GM19240 (cell line): Measurements from ENCODE around the gene C9orf152.
"Not testable (repeated sequence)": the region's sequence is repeated elsewhere in the genome, so short reads cannot be mapped to it uniquely, and the experiment has no call there.

Source experiments
- DNase-seq: peaks from one replicate; pipeline ENCODE4 v3.0.0; 2011; ENCODE audit warnings: low spot score; ENCODE audit not compliant: insufficient read length

The C9orf152 gene

DNA sequence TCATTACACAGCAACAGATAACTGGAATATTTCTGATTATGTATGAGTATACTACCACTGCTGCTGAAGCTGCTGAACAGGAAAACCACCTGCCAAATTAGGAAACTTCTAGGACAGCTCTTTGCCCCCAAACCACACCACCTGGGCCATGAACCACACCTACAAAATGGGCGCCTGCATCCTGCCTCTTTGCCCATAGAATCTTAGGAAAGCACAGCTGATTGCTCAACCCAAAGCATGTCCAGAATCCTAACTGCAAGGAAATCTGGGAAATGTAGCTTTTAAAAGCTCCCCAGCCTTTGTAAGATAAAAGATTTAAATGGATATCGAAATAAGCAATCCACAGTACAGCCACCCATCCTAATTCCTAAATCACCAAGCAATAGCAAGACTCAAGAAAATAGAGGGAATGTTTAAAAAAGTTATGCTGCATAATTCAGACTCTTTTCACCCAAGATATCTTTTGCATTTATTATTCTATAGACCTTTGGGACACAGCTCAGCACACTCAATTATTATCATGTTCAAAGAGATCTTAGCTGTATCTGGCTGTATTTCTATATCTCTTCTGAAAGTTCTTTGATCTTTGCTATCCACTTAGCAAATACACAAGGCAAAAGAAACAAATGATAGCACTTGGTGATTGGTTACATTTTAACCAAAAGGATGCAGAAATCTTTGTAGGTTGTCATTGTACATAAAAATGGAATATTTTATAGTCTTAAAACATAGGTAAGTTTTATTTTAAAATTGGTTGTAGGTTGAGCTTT is 6.8 kb upstream of the C9orf152 start:
- DNase-seq, result no peak

DNA sequence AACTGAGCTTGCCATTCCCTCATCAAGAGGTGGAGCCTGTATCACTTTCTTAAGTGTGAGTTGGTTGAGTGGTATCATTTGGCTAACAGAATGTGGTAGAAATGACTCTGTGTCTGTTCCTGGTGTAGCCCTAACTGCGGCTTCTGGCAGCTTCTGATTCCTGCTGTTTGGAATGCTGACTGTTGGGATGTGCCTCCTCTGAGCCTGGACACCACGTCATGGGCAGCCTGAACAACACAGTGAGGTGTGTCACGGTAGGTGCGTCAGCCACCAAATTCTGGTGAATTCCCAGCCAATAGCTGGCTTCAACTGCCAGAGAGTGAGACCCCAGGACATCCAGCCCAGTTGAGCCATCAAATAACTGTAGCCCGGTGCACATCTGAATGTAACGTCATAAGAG is 6.1 kb upstream of the C9orf152 start:
- no peak for DNase-seq

DNA sequence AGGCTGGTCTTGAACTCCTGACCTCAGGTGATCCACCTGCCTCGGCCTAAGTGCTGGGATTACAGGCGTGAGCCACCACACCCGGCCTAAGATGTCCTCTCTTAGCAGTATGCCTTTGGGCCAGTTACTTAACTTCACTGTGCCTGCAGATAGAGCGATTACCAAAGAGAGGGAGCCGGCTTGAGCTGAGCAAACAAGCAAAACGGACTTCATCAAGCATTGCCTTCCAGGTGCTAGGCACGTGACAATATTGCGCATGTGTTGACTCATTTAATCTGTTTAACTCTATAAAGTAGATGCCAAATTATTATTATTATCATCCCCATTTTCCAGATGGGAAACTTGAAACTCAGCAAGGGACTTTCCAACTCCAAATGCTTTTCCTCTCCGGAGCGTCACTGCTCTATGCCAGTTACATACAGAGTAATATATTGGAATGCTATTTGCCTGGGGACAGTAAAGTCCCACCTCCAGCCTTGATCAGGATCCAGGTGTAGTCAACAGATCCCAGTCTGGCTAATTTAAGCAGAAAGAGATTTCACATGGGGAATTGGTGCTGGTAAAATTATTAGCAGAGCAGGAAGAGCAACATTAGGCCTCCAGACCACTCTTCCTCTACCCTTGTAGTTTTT is 5.6 kb upstream of the C9orf152 start:
- no peak for DNase-seq

DNA sequence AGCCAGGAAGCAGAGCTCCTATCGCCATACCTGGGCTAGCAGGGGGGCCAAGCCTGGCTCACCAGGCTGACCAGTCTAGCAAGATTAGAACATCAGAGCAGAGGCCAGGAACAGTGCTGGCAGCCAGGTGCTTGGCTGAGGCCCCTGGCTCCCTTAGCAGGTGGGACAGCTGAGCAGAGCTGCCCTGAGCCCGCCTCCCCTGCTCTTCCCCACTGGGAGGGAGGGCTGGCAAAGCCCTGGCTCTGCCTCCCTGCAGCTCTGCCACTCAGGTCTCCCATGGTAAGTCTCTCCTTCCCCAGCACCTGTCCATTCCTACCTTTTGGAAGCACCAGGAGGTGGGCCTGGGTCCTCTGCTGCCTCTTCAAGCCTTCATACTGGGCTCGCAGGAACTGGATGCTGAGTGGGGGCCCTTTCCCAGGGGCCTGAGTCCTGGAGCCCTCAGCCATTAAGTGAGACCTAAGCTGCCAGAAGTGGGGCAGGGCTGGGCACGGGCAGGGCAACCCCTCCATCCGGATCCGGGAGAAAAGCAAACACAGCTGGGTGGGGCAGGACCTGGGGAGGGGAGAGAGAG is 803 bp downstream of the C9orf152 start:
- no peak for DNase-seq

DNA sequence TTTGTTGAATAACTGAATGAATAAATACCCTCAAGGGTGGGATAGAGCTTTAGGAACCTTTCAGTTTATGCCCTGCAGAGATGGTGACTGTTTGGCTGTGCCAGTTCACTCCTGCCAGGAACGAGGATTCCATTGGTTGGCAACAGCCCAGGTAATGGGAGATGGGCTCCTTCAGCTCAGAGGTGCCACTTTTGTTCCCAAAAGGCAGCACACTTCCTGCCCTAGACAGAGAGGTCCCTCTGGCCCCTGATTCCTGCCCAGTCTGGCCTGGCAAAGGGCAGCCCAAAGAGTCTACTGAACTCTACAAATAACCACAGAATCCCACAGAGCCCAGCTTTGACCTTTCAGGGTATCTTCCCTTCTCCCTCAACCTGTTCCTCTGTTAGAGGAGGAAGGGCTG is 1.6 kb downstream of the C9orf152 start:
- no peak for DNase-seq

DNA sequence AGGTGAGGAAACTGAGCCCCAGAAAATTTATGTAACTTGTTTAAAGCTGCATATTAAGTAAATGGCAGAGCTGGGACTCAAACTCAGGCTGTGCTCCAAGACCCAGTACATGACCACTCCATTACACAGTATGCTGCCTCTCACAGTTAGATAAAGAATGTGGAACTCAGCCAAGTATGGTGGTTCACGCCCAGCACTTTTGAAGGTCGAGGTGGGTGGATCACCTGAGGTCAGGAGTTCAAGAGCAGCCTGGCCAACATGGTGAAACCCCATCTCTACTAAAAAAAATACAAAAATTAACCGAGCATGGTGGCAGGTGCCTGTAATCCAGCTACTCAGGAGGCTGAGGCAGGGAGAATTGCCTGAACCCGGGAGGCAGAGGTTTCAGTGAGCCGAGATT is 2.3 kb downstream of the C9orf152 start:
- DNase-seq, result not testable (repeated sequence)

DNA sequence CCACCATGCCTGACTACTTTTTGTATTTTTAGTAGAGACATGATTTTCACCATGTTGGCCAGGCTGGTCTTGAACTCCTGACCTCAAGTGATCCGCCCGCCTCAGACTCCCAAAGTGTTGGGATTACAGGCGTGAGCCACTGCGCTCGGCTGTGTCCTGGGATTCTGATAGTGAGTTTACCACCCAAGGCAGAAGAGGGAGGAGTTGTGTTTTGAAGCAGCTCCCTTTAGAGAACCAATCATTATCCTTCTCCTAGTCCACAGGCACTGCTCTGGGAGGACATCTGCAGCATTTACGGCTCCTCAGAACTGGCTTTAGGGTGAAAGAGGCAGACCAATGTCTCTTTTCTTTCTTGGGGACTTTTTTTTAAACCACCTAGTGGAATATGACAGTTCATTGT is 5.7 kb downstream of the C9orf152 start:
- DNase-seq, result no peak

DNA sequence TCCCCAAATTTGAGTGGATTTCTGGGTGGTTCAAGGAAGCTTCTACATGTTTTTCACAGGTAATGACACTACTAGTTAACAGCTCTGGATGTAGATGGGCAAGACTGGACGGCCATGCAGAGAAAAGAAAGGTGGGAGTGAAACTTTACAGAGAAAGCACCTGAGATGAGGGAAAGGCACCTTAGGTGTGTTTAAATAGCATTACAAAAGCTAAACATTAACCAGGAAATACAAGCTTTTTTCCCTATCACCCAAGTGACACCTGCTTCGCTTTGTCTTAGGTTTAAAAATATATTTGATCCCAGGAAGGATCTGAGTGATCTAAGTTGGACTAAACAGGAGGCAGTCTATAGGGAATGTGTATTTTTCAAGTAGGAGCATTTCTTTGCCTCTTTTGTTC is 8.3 kb downstream of the C9orf152 start:
- no peak for DNase-seq

DNA sequence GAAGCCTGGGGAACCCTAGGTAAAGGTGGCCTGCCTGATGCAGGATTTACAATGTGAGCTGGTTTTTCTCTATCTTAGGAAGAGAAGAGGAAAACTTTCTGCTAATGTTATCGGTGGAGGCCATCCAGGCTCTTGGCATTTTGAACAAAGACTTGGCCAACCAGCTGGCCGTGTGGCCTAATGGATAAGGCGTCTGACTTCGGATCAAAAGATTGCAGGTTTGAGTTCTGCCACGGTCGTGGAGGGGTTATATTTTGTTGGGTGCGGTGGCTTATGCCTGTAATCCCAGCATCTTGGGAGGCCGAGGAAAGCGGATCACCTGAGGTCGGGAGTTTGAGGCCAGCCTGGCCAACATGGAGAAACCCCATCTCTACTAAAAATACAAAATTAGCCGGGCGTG is 9.6 kb downstream of the C9orf152 start:
- DNase-seq, result no peak

DNA sequence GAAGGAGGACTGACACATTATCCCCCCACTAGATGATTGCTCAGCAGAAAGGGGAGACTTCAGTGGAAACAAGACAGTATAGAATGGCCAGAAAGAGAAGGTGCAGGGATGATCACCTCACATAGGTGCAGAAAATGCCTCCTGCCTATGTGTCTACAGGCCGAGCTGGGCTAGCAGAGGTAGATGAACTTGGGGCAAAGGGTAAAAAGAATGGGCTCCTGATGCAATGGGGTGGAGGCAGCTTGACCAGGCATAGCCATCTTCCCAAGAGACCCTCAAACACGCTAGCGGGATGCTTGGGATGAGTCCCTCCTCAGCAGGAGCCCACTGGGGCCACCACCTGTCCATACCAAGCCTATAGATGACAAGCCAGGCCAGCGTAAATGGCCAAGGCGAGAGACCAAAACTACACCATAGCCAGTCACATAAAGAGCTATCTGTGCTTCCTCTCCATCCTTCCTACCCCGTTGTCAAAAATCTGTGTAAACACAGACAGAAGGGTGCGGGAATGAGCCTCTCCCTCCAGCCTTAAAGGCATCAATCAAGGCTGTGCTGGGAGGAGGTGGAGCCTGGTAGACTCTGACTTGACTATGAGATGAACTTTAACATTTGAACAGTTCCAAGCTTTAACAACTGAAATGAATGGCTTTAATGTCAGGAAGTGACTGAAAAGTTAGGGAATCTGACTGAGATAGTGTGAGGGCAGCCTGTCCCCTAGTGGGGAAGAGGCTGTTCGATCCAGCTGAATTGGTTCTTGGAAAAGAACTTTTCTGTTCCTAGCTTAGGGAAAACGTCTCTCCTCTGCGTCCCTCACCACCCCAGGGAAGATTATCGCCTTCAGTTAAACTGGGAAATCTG is 10.4 kb downstream of the C9orf152 start:
- DNase-seq, result no peak

DNA sequence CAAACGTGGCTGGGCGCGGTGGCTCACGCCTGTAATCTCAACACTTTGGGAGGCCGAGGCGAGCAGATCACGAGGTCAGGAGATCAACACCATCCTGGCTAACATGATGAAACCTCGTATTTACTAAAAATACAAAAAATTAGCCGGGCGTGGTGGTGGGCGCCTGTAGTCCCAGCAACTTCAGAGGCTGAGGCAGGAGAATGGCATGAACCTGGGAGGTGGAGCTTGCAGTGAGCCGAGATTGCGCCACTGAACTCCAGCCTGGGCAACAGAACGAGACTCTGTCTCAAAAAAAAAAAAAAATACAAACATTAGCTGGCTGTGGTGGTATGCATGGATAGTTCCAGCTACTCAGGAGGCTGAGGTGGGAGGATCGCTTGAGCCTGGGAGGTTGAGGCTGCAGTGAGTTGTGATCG is 11.9 kb downstream of the C9orf152 start:
- DNase-seq, result not testable (repeated sequence)

DNA sequence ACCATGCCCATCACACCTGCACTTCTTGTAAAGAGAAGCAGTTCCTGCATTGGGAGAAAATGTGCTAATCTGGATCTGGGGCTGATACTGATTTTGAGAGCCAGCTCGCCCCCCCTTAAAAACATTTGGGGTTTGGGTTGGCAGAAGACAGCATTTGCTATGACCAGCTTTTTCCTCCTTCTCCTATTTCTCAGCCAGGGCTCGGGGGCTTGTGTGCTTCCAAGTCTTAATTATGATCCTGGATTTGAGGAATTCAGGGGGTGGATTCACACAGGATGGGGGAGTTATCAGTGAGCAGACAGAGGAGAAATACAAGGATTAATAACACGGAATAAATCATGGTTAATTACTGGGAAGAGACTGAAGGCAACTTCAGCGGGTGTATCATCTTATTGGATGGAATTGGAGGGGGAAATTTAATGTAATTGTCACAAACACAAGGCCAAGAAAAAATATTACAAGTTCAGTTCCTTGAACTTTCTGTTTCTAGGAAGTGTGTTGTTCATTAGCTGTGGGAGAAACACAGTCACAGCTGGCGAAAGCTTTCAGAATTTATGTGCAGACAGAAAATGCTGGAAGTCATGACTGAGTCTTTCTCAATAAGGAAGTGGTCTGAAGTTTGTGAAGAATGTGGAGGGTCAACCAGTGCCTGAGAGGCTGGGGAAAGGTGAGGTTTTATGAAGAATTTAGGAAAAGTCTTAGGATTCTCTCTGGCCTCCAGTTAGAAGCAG is 15.3 kb downstream of the C9orf152 start:
- DNase-seq, result no peak

DNA sequence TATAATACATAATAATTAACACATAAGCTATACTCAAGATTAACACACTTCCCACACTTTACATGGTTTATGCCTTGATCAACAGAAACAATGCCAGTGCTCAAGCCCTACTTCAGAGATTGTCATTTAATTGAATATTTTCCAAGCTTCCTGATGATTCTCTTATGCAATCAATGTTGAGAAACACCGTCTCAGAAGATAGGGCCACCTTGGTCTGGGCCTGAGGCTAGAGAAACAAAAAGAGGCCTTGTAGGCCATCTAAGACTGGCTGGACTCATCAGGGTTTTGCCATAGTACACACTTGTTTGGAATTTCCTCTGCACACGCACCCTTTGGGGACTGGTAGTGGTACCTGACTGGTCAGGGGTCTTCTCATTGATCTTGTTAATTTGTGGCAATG is 16.3 kb downstream of the C9orf152 start:
- DNase-seq, result no peak

DNA sequence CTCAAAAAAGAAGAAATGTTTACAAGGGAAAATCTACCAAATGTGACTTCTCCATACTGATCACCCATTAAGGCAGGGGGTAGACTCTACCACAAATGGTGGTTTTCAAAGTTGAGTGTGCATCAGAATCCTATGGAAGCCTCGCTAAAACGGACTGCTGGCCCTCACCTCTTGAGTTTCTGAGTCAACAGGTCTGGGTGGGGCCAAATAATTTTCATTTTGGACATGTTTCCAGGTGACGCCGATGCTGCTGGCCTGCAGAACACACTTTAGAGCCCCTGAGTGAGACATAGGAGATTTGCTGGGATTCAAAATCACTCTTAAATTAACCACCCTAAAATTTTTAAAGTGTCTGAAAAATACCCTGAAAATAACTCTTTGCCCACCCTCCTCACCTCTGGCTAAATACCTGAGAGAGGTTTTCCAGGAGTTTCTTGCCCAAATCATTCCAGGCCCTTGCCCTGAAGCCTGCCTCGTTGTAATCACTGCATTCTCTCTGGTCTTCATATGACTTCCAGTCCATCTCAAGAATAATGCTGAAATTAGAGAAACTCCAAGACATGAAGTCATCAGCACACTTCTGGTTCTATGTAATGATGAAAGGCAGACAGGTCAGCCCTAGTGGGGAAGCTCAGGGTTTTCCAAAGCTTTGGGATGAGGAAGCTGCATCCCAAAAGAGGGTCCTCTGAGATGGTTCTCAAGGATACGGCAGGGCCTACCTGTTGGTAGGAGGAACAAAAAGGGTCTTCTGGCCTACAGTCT is 18.2 kb downstream of the C9orf152 start:
- no peak for DNase-seq

DNA sequence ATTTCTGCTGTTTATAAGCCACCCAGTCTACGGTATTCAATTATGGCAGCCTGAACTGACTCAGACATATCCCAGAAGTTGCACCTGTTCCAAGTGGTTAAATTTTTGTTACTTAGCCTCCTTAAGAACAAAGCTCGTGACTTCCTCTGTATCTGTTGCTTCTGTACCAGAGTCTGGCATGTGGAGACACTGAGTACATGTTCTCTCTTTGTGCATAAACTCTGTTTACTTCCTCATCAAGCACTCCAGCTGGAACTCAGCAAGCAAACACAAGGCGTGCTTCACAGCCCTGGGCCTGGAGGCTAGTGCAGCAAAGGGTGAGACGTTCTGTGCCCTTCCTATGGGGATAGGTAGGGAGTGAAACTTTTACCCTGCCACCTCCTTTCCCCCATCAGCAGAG is 19.0 kb downstream of the C9orf152 start:
- no peak for DNase-seq

DNA sequence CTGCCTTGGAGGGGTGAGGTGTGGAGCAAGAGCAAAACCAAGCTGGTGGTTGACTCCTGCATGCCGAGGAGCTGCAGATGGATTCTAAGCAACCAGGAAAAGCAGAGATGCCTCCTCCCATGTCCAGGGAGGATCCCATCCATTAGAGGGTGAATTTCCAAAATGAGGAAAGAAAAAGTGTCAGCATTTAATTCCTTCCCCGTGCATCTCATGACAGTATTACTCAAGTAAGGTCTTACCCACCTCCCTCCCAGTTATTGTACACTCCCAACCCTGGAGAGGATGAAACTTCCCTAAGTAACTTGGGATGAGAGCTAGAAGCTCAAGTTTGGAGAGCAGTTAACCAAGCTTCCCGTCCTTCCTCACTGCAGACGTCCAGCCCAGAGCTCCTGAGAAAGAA is 19.9 kb downstream of the C9orf152 start:
- no peak for DNase-seq

DNA sequence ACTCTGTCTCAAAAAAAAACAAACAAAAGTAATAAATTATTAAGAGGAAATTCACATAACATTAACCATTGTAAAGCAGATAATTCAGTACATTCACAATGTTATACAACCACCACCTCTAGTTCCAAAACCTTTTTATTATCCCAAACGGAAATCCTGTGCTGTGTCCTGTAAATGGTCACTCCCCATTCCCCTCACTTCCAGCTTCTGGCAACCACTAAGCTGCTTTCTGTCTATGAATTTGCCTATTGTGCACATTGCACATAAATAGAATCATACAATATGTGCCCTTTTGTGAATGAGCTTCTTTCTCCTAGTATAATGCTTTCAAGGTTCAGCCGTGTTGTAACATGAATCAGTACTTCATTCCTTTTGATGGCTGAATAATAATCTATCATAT is 20.8 kb downstream of the C9orf152 start:
- DNase-seq, result no peak

DNA sequence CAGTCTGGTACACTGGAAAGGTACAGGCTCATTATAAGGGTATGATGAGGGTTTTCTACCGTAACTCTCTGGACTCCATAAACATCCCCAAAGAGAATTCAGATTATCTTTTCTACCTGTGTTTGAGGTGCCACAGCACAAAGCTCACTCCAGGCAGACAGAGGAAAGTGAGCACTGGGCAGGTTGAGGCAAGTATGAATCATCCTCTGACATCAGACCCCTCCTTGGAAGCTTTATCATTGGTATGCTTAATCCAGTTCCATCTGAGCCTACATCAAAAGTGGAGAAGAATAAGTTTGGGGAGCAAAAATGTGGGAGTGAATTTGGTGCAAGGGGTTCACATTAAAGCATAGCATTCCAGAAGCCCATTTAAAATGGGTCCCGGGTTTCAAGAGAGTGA is 21.7 kb downstream of the C9orf152 start:
- DNase-seq, result no peak

DNA sequence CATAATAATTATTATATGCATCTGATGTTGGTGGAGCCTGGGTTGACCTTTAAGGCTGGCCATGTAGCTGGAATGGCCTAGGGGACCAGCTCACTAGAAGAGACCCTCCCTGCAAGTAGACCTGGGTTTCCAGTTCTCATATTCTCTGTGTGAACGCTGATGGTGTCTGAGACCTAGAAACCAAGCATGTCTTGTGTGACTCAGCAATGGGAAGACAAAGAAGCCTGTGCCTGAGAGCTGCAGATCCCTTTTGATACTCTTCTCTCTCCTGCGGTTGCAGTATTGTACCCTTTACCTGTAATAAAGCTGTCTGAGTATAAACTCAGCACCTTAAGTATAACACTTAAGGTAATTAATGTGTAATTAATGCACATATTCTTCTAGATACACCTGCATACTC is 22.2 kb downstream of the C9orf152 start:
- no peak for DNase-seq
